Caki2 (cell line): ENCODE measurements around the gene POC1A. TPM values are rescaled to one million over a fixed set of nuclear protein-coding genes. Genes with fewer than 3 reads are reported as not detected.
A peak's percentile ranks its signal among the peaks of the same experiment; 100 is the strongest.

ENCODE experiments used
- DNase-seq: peaks from one replicate; pipeline ENCODE4 v3.0.0-alpha.2; 2015; ENCODE audit warnings: low read depth
- in situ Hi-C: cut with HindIII; loops from 2 replicates; pipeline ENCODE4 v1.10.0; 2016; ENCODE audit warnings: low sequenced_read_pairs, low pct_unique_long_range_greater_than_20kb, mixed read lengths
- total RNA-seq: library from RNA; depleted of rRNA; stranded (reverse); fragments of >200 nt; shearing (Covaris generic); gene quantifications from 2 replicates; pipeline ENCODE4 v1.2.3, GENCODE V29; 2014; ENCODE audit warnings: low replicate concordance

Gene POC1A
- total RNA-seq, 1 experiment from 2014 or later: 20.8 TPM

DNA sequence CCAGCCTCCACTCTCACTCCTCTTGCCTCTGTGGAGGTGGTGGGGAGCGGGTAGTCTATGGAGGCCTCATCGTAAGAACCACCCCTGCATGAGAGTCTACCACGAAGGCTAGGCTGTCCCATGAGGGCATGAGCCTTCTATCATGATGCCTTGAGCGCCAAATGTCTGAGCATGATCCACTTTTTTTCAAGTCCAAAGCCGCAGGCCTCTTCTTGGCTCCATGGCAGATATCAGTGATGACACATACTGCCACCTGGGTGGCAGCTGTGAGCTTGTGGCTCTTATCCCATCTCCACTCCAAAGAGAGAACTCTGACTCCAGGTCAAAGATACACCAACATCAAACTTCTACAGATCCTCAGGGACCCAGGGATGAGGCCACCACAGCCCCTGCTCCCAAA lies 13.5 kb downstream of the POC1A start:
- in situ Hi-C loops: no loop called here
- no peak for DNase-seq

DNA sequence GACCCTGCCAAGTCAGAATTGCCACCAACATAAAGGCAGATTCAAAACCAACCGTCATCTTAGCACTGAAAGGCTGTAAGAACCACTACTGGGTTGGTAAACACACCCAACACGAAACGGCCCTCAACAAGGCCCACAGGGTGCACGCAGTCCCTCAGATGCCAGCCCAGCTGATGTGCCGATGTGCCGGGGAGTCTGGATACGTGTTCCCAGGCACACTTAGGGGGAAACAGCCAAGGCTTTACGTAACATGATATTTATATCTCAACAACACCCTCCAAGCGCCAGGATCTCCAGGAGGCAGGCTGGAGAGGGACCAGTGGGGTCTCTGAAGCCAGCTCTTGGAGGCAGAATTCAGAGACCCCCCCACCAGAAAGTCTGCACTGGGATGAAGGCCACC lies 14.2 kb downstream of the POC1A start:
- in situ Hi-C loops: no loop called here
- no peak for DNase-seq

DNA sequence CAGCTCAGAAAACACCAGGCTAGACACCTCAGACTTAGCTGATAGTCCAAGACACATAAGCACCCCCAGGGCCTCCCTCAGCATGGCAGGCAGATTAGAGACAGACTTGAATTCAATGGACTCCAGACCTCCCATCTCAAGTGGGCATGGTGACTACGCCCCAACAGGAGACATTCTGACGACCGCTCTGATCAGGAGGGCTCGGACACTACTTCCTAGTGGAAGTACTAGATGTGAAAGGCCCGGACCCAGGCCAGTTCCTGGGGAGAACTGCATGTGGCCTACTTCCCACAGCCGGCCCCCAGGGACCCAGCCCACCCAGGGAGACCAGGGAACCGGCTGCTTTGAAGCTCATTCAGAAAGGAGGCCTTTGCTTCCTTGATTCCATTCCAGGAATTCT lies 16.9 kb downstream of the POC1A start:
- no peak for DNase-seq
- in situ Hi-C loops: no loop called here

DNA sequence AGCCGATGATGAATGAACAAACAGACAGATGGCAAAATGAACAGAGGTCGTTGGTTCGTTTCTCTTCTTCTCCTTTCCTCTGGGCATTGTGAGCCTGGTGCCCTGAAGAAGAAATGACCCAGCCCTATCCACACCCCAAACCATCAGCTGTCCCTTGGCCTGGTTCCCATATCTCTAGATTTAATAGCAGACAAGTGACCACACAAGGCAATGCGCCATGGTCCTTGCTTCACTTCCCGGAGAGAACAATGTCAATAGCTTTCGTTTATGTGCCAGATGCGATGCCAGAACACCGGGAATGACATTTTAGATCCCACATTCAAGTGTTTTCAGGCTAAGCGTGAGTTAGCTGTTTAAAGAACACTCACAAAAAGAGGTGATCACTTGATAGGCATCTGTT lies 17.7 kb downstream of the POC1A start:
- no peak for DNase-seq
- in situ Hi-C loops: no loop called here

DNA sequence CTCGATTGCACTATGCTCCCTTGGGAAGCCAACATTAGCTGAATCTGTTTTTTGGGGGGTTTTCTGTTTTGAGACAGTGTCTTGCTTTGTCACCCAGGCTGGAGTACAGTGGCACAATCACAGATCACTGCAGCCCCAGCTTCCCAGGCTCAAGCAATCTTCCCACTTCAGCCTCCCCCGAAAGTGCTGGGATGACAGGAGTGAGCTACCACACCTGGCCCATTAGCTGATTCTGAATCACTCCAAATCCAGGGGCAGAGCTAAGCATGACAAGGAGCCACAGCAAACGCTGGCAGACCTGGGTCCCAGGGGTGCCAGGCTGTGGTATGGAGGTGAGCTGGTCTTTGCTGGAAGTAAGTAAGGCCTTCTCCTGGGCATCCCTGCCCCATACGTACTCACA lies 18.9 kb downstream of the POC1A start:
- in situ Hi-C loops: no loop called here
- no peak for DNase-seq

DNA sequence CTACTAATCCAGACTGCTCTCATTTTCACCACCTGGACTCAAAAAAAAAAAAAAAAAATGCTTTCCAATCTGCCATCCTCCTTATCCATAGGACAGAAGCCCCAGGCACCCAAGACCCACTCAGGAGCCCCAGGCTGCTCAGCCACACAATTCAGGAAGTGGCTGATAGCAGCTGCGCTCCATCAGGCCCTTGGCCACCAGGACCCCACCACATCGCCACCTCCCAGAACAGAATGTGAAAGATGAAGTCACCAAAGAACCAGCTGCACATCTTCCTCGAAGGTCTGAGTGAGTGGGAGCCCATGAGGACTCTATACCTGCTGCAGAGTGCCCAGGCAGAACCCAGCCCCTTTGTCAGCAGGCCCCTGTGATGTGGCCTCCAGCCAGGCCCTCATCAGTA lies 19.5 kb downstream of the POC1A start:
- DNase-seq: no peak
- in situ Hi-C loops: no loop called here

DNA sequence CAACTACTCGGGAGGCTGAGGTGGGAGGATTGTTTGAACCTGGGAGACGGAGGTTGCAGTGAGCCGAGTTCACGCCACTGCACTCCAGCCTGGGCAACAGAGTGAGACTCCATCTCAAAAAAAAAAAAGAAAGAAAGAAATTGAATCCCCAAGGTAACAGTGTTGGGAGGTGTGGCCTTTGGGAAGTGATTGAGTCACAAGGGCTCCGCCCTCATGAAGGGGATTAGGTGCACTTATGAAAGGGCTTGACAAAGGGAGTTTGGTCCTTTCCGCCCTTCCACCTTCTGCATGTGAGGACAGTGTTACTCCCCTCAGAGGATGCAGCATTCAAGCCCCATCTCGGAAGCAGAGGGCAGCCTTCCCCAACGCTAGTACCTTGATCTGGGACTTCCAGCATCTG lies 21.3 kb downstream of the POC1A start:
- in situ Hi-C loops: no loop called here
- DNase-seq: no peak

DNA sequence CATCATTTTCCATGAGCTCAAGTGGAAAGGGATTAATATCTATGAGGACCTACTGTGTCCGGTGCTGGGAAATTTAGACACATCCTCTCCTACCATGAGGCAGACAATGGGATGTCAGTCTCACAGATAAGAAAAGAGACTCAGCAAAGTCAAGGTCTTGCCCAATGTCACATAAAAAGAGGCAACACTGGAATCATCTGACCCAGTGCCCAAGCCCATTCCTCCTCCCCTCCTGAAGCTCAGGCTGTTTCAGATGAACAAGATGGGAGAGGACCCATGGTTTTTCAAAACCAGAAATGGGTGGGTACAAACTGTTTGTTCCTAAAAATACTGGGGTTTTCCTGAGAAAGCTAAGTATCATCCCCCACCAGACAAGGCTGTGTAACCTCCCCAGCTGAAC lies 22.2 kb downstream of the POC1A start:
- no peak for DNase-seq
- in situ Hi-C loops: no loop called here

DNA sequence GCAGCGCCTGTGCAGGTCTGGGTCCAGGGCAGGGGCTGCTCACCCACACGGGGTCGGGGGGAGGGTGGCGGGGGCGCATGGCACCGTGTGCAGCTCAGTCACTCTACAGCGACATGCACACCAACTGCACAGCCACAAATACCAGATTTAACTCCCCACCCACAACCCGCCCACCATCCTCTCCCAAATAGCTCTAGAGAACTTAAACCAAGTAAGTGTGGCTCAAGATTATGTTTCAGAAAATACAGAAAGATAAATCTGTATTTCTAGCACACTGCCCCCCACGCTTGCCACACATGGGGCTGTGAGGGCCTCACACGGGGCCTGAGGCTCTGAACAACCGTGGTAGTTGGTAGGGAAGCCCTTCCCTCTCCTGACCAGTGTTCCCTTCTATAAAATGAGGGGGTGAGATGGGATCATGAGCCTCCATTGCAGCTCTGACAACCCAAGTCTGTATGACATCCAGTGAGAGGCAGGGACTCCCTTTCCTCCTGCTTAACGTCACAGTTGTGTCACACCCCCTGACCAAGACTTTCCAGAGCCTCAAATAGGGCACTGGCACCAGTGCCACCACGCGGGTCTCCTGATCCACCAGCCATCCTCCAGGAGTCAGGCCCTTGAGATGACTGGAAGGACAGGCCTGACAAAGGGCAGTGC lies 23.1 kb downstream of the POC1A start:
- DNase-seq: no peak
- in situ Hi-C loops: no loop called here

DNA sequence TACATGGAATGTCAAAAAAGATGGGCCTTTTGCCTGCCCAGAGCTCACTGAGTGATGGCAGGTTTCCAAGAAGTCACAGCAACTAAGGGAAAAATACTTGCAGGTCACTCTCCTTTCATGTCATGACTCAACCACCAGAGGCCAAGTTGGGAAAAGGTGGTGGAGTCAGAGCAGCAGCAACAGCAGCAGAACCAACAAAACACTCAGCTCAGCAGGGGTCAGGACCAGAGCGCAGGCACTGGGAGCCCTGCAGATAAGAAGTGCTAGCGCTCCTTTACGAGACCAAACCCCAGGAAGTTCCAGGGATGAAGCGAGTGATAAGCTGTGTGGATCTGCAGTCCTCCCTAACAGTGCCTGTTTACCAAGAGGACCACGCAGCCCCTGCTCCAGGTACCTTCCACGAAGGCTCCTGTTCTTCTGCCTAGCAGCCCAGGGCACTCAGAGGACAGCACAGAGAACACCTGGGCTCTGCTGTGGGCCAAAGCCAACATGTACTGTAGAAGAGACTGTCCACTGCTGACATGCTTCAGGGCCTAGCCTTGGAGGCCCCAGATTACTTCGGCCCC lies 26.0 kb downstream of the POC1A start:
- in situ Hi-C loops: no loop called here
- DNase-seq: peak; percentile 79

DNA sequence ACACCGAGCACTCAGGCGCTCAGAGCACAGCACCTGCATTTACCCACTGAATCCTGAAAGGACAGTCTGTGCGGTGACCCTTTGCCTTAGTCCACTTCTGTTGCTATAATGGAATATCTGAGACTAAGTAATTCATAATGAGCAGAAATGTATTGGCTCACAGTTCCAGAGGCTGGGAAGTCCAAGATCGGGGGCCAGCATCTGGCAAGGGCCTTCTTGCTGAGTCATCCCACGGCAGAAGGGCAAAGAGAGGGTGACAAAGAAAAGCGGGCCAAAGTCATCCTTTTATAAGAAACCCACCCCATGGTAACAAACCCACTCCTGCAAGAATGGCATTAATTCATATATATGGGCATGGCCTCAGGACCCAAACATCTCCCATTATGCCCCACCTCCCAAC lies 27.7 kb downstream of the POC1A start:
- no peak for DNase-seq
- in situ Hi-C loops: no loop called here

DNA sequence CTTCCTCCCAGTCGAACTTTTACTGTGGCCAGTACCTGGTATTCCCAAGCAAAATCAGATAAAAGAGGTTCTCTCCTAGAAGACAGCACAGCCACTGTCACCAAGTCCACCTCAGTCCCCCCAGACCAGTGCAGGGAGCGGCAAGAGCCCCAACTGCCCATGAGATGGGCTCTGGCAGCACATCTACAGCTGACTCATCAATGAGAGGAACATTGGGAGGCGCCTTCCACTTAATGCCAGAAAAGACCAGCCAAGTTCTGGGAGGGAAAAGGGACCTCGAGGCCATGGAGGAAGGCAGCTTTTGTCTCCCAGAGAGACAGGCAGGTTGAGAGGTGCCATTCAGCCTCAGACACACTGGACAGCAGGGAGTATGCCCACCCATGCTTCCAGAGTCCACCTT lies 28.2 kb downstream of the POC1A start:
- no peak for DNase-seq
- in situ Hi-C loops: no loop called here

DNA sequence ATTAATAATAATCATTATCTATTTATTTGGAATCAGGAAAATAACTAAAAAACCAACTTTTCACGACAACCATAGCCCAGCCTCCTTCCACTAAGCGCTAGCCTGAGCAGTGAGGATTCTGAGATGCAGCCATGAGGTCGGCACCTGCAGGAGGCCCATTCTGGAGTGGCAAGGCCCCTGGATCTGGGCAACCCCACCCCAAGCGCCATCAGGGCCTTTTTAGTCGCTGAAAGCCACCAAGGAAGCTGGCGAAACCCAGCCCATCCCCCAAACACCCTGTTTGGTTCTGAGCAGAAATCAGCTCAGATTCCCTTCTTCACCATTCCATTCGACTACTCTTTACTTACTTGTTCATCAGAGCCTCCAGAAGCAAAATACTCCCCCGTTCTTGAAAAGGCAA lies 29.5 kb downstream of the POC1A start:
- in situ Hi-C loops: no loop called here
- no peak for DNase-seq

DNA sequence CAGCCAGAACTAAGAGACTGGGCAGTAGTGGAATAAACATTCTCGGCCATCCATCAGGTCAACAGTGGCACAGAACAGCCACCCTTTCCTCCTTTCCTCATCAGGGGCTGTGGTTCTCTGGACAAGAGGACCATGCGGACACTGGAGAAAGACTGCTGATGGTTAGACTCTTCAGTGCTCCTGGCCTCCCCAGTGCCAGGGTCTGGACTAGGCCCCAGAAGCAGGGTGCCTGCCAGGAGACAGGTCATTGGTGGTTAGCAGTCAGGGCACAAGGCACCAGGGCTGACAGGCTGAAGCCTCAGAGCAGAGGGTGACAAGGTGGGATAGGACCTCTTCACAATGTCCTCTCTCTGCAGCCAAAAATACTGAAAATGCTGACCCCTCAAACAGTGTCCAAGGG lies 30.1 kb downstream of the POC1A start:
- DNase-seq: no peak
- in situ Hi-C loops: no loop called here

DNA sequence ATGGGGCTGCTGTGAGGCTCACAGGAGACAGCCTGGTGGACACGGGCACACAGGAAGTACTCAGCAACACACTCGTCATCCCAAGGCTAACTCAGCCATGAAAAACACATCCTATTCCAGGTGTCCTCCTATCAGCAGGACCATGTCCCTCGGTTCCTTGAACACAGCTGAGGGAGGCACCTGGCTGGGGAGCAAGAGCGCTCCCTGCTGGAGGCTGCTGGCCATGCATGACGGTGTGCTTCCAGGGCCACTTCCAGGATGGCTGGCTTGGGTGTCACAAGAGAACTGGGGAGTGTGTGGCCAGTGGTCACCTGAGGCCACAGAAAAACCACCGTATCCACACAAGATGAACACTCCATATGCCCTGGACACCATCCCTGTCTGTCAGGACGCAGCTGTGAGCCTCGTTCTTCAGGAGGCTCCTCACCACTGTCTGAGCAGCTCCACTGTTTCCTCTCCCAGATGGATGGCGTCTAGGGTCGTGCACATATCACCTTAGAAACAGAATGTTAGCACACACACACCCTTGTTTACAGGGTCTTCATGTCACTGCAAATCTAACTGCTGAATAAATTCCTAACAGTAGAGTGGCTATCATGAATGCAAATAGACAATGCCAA lies 31.0 kb downstream of the POC1A start:
- in situ Hi-C loops: no loop called here
- DNase-seq: peak; percentile 33

DNA sequence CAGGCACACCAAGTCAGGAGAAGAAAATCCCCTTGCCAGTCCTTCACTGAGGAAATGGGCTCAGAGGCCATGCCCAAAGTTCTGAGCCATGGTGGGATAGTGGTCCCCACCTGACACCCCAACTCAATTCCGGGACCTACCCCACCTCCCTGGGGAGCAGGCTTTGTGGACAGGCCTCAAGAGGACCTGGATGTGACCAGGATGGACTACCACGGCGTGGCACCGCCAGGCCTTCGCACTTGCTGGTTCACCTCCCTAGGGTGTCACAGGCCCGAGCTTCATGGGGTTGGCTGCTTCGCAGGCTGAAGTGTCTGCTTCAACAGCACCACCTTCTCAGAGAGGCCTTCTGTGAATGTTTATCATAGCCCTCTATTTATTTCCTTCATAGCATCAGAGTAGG lies 31.7 kb downstream of the POC1A start:
- no peak for DNase-seq
- in situ Hi-C loops: no loop called here

DNA sequence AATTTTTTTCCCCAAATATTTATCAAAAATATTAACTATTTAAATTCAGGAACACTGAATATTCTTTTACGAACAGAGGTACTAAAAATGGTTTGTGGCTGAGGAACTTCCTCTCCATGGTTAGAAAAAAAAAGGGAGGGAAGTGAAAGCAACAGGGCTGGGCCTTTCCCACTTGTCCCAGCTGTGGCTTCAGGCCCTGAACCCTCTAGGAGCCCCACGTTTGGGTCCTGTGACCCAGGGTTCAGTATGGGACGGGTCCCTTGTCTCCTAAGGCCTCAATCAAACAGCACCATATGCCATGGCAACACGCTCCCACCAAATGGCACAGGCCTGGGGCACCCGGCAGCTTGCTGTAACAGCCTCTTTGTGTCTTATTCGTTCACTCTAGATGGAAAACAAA lies 32.4 kb downstream of the POC1A start:
- in situ Hi-C loops: no loop called here
- no peak for DNase-seq

DNA sequence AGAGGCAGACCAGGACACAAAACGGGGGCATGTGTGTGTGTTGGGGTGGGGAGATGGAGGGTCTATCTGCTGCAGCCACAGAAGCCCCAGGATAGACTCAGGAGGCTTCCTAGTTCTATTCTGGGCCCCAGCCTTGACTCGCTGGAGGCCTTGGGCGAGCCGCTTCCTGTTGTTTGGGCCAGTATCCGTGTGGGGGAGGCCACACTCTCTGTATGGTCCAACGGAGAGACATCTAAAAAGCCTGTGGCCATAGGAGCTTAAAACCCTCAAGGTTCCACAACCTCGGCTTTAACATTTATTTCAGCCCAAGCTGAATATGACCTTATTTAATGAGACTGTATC lies 32.8 kb downstream of the POC1A start:
- in situ Hi-C loops: no loop called here
- no peak for DNase-seq

DNA sequence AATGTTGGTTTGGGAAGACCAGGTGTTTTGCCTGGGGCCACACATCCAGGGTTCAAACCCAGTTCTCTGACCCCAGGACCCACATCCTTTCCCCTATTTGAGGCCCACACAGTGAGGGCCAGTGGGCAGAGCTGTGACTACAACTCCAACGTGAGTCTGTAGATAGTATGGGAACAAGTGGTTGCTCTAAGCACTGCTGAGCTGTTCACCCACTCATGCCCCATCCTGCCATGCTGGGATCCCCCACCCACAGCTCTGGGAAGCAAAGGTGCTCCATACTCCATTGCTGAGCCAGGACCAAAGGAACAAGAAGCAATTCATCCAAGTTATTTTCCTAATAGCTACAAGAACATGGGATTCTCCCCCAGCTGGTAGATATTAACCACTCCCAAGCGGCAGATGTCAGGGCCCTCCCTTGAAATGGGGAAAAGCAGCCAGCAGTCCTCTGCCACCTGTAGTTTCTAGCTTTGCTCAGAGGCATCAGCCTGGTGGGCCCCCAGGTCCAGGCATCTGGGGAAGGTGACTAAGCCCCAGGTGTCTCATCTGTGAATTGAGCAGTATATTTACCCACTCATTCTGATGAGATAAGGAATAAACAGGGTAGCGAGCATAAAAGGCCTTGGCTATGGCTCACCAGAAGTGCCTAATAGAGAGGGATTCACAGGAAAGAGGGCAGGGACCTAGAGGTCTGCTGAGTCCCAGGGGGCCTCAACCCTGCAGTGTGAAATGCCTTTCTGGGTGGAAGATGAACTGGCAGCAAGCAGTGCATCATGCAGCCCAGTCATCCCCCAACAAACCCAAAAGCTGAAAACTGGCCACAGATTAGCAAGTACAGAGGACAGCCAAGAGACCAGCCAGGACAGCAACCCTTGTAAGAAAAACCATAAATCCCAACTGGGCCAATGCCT lies 33.4 kb downstream of the POC1A start:
- in situ Hi-C loops: no loop called here
- no peak for DNase-seq
